HG03354 (cell line): Measurements from ENCODE around the gene EIF2S2.

ENCODE experiments used
- ATAC-seq: cut with Tn5 transposase; IDR thresholded peaks from one replicate; pipeline ENCODE4 v1.9.1; 2021; ENCODE audit warnings: mild to moderate bottlenecking; ENCODE audit not compliant: unreplicated experiment, poor library complexity, severe bottlenecking

EIF2S2 gene

DNA sequence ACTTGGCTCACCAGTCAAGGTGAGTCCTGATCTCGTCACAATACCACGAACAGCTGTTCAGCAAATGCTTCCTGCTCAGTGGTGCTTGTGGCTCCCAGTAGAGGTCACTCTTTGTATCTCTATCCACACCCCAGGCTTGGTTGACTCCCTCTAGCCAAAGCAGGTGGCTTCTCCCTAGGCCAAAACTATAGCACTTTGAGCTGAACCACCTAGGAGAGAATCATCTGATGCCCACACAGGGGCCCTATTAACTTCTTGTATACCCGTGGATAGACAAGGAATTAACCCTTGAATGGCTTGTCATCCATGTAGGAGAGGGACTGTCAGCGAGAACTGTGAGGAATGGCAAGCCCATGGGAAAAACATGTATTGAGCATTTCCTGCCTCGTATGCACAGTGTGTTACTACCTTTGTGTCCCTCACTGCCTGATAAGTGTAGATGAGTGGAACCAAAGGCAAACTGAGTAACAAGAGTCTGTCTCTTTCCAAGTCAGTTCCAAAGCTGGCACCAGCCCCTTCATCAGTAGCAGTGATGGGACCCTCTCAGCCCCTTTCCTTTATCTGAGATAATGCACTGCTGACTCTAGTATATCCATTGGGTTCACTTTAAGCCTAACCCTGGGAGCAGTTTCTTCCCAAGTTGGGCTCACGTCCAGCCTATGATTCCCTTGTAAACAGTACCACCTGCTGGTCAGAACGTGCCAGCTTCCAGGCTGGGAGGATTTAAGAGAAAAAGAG lies 42.5 kb downstream of the EIF2S2 start:
- ATAC-seq: peak; percentile 83

DNA sequence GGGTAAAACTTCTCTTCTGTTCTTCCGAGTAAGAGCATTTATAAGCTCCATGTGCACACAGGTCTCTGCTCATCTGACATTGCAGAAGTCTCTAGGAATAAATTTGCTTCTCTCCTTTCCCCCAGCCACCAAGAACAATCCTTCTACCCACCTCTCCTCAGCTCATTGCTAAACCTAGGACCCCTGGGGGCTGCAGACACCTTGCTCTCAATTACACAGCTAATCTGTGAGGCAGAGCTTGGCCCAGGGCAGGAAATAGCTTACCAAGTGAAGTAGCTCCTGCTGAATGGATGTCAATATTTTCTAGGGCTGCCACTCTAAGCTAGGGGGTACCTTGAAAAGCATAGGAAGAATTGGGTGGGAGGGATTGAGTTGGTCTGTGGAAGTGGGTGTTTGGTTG lies 44.0 kb downstream of the EIF2S2 start:
- no peak for ATAC-seq

DNA sequence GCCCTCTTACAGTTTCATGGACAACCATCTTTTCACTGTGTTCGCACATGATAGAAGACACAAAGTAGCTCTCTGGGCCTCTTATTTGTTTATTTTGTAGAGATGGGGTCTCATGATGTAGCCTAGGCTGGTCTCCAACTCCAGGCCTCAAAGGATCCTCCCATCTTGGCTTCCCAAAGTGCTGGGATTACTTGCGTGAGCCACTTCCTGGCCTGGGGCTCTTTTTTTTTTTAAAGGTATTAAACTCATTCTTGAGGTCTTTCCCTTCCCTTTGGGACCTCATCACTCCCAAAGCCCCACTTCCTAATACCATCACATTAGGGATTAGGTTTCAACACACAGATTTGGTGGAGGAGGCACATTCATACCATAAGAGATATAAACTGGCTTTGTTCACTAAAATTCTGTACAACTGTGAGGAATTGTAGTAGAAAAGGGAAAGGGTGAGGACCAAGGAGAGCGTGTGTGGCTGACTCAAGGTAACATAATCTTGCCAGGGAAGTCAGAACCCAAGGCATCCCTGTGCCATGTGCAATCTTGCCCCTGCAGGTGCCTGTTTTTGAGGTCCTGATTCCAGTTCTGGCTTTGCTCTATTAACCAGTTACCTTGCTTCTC lies 45.5 kb downstream of the EIF2S2 start:
- no peak for ATAC-seq

DNA sequence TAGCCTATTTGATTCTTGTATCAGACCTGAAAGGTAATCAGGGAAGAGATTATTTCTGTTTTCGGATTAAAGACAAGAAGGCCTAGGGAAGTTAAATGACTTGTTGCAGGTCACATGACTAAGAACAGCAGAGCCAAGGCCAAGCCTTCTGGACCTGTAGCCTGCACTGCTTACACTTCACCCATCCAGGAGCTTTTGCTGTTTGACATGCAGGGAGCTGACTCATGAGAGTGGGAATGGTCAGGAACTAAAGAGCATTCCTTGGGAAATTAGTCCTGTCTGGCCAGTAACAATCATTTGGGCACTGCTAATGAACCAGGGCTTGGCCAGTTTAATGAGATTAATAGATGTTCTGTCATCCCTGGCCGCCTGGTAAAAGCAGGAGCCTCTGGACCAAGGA lies 46.8 kb downstream of the EIF2S2 start:
- ATAC-seq: no peak

DNA sequence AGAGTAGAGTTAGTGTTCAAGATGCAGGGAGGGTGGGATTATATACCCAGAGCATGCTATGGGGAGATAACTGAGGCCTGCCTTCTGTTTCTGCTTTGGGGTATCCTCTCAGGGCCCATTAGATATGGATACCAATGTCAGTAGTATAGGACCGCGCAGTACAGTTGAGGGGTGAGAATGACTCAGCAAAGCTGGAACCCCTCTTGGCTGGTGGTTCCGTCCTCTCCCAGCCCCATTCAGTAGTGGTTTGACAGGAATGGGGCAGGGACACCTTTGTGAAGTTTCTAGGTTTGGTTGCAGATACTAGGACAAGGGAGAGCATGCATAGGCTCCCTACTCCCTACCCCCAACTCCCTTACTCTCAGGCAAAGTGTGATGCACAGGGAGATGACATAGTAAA lies 47.8 kb downstream of the EIF2S2 start:
- ATAC-seq: no peak

DNA sequence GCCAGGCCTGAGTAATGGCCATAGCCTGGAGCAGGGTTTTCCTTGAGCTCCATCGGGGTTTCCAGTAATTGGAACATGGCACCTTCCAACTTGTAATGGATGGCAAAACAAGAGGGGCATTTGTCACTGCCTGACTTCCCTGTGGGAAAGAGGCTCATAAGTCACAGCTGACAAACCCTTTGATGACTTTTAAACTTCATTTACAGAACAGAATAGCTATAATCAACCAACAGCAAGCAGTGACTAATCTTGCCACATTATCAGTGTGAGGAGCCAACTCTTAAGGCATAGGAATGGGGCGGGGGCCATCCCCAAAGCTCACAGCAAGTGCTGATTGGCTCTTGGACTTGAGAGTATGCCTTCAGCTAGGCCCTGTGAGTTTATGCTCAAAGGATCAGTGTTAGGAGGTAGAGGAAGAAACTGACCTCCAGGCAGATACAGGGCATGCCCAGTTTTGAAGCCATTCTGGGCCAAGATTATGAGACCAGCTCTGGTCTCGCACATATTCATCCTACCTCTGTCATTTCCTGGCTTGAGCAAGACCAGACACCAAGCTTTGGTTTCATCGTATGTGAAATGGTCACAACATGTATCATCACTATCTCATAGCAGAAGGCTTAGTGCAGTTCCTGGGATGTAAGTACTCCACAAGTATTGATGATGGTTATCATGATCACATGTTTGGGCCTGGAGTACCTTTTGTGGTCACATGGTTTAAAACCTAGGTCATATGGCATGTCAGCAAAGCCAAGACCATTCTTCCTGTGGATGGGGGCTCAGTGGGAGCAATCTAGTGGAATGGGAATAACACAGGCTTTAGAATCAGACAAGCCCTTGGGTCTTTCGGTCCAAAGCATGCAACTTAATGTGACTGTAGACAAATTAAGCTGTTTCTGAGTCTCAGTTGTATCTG lies 49.2 kb downstream of the EIF2S2 start:
- ATAC-seq: no peak

DNA sequence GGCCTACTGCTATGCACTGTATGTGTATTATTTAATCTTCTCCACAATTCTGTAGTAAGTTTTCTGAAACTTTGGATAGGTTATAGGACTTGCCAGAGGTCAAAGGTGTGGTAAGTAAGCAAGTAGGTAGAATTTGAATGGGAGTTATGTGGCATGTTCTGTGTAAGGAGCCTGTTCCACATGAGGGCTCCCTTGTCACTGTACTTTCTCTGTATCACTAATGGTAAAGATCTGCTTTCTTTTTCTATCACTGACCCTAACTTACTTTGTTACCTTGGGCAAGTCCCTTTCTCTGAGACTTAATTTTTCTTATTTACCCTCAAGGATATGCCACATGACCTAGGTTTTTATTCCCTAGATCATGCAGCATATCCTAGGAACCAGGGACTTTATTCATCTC lies 50.3 kb downstream of the EIF2S2 start:
- ATAC-seq: no peak

DNA sequence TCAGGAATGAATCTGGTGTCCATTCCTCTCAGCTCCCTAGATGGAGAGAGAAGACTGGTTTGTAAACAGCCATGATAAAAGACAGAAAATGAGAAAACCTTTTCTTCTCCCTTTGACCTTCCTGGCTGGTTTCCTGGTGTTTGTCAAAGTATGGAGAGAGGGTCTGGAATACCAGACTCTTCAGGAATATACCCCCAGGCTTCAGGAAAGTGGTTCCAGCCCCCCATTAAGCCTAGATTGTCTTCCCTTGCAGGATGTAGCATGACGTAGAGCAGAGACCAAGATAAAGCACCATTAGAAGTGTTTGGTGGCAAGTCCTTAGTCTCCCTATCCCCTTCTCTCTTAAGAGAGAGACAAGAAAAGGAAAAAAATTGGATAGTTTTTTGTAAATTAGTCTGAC lies 51.1 kb downstream of the EIF2S2 start:
- ATAC-seq: no peak

DNA sequence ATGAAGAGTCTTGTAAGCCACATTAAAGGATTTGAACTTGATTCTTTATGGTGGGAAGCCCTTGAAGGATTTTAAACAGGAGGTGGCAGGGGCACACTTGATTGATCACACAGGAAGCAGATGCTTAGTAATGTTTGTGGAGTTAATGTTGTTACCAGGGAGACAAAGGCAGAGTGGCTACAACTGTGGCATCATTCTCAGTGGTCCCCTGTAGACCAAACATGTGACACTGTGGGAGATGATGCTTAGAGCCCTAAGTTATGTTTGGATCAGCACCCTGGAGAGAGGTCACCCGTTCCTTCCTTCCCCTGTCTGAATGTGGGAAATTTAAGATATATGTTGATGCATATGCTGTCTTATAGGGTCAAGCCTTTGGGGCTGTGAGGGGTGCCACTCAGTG lies 53.2 kb downstream of the EIF2S2 start:
- peak; percentile 48 for ATAC-seq

DNA sequence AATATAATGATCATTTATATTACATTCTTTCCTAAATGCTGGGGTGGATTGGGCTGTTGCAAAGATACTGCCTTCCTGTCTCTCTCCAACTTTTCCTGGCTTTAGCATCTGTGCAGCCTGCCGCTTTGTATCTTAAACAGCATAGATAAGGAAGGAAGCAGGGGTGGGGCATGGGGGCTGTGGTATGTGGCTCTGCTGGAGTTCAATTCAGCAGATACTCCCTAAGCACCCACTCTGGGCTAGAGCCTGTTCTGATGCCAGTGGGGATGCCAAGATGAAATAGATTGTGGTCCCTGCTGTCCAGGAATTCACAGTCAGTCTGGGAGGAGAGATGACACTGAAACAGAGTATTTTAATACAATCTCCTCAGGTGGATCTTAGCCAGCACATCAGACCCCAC lies 56.8 kb downstream of the EIF2S2 start:
- no peak for ATAC-seq

DNA sequence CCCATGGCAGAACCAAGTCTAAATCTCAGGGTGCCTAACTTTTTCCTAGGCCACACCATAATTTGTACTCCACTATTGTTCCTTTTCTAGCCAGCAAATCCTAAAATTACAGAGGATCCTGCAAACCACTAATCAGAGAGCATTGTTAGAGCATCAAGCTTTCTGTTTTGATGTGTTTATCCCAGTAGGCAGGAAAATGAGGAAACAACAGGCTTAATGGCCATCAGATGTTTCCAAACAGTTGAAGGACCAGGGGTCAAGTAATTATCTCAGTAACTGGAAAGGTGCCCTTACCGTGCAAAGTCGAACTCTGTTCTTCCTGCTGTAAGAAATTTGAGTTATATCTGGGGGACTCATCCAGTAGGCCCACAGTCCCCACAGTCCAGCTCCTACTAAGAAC lies 59.6 kb downstream of the EIF2S2 start:
- no peak for ATAC-seq

DNA sequence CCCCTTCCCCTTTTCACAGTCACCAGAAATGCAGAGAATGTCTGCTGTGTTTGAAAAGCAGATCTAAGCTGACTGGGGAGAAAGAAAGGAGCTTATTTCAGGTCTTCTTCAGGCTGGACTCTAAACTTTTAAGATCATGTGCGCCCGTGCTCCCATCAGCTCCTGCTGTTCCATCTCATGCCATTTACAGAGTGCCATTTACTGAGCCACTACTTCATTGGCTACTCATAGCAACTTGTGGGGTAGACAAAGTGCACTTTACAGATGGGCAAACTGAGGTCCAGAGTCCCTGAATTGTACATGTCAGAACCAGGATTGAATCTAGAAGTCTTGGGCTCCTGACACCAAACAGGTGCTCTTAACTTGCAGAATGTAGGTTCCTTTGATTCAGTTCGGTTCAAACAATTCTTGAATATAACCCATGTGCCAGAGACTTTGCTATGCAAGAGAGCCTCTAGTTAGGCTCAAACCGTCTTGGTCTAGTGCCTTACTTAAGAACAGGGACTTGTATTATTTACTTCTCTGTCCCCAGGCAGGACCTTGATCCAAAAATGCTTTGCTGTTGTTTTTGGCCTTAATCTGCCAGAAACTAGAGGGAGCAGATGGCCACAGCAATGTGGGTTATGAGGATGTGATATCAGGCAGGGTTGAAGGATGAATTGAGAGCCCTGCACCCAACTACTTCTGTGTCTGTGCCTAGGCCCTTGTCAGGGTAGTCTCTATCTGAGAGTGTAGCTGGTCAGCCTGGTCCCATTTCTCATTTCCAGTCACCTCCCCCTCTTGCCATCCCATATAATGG lies 61.9 kb downstream of the EIF2S2 start:
- ATAC-seq: no peak

DNA sequence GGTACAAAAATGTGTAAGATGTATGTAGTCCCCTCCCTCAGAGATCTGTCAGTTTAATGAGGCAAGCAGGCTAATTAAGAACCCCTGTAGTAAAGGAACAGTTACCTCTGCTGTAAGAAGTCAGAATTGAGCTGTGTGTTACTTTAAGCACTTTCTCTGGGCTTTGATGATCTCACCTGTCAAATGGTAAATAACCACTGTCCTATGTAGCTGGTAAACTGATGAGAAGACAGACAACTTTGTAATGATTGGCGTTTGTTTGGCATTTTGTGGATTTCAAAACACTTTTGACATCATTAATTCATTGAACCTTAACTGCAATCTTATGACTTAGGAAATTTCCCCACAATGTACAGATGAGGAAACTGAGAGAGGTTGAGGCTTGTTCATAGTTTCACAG lies 62.7 kb downstream of the EIF2S2 start:
- ATAC-seq: no peak

DNA sequence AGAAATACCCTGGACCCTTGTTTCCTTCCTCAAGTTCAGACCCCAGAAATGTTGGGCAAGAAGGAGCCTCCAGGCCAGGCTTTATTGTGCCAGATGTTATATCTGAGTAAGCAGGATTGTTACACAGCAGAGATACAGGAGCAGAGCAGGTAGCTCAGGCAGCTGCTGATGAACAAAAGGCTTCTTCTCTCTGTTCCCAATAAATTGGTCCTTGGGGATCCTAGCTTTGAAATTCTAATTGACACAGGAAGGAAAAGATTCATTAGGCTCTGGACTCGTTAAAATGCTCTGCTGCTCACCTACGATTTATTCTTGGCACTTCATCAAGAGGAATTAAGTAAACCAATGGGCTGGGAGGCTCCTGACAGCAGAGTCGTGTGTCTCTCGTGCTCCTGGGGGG lies 64.1 kb downstream of the EIF2S2 start:
- no peak for ATAC-seq

DNA sequence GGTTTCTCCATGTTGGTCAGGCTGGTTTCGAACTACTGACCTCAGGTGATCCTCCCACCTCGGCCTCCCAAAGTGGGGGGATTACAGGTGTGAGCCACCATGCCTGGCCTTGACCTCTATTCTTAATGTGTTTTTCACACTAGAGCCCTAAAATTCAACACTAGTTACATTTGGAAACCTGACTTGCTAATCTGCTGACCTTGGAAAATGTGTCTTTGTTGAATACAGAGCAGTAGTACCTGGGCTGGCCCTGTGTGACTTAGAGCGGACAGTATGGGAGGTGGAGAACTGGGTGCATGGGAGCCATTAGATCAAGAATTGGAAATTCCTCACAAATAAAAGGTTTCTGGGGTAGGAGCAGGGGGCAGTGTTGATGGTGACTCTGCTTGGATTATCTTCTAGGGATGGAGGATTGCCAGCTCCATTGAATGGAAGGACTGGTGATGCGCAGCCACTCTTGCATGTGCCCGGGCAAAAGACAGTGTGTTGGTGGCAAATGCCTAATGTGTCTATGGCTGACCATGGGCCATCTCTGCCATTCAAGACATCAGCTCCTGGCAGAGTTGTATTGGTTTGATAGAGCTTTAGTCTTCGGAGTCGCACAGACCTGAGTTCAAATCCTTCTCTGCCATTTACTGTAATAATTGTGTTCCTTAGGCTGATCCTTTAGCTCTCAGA lies 64.9 kb downstream of the EIF2S2 start:
- ATAC-seq: no peak

DNA sequence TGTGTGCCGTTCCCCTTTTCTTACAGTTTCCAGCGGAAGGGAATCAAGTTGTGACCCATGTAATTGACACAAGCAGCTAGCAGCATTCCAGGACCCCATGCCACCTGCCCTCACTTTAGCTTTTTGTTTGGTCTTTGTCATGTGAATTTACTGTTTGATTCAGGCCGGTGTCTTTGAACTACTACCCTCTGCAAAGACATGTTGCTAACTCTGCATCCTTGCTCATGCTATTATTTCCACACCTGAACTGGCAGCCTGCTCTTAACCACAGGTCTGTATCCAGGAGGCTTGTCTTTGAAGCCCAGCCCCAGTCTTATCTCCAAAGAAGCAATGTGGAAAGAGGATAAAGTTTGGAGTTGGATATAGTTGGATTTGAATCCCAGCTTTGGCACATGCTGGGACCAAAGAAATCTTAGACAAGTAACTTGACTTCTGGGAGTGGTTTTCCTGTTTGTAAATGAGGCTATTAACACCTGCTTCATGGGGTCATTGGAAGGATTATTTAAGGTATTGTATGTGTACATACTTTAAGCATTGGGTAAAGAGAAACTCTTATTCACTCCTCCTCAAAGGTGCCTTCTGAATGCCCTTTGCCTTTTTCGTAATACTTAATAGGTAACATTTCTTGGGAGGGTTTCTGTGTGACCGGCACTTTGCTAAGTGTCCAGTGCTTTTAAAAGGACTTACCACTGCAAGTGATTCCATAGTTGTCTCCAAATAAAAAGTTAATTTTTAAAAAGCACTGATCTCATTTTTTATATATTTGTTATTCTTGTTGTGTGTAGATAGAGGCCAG lies 65.9 kb downstream of the EIF2S2 start:
- ATAC-seq: no peak

DNA sequence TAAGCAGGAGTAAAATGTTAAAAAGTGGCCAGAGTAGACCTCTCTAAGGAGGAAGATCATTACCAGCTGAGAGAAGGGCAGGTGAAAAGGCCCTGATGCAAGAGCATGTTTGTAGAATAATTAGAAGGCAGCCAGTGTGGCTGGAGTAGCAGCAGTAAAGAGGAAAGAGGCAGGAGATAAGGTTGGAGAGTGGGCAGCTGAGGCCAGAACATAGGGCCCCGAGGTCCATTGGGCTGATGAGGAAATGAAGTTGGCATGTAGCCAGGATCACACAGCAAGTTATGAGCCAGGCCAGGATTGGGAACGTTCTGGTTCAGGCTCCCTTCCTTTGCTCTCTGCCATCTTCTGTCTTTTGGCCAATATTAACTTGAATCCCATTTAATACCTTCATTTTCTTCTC lies 66.7 kb downstream of the EIF2S2 start:
- ATAC-seq: no peak

DNA sequence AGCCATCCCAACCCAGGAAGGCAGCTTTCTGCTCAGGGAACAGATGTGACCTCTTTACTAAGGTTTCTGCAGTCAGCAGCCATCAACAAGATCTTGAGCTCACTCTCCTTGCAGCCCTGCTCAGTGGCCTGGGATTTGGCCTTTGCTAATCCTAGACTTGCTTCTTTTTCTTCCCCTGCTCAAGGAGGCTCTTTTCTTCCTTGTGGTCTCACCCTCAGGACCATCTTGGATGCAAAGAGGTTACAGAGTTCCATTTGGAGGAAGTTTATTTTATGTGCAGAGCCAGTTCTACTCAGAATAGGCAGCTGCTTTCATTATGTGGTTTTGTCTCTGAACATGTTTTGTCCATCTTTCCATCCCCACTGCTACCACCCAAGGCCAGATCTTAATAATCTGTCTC lies 69.0 kb downstream of the EIF2S2 start:
- no peak for ATAC-seq

DNA sequence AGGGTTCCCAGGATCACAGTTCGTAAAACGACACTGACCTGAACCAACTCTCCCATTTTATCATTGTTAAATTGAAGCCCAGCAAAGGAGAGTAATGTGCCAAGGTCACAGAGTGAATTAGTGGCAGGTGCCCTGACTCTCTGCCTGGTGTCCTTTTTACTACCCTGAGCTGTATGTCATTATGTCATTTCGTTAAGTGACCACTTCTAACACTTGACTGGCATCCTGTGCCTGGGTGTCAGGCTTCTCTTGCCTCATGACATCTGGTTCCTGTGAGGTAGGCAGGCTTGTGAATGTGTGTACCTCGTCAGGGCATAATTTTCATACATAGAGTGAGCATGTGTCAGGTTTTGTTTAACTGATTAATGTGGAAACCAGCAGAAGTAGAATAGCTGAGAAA lies 69.8 kb downstream of the EIF2S2 start:
- ATAC-seq: no peak
